ENCODE measurements around the gene TMEM59L.

The TMEM59L gene

DNA sequence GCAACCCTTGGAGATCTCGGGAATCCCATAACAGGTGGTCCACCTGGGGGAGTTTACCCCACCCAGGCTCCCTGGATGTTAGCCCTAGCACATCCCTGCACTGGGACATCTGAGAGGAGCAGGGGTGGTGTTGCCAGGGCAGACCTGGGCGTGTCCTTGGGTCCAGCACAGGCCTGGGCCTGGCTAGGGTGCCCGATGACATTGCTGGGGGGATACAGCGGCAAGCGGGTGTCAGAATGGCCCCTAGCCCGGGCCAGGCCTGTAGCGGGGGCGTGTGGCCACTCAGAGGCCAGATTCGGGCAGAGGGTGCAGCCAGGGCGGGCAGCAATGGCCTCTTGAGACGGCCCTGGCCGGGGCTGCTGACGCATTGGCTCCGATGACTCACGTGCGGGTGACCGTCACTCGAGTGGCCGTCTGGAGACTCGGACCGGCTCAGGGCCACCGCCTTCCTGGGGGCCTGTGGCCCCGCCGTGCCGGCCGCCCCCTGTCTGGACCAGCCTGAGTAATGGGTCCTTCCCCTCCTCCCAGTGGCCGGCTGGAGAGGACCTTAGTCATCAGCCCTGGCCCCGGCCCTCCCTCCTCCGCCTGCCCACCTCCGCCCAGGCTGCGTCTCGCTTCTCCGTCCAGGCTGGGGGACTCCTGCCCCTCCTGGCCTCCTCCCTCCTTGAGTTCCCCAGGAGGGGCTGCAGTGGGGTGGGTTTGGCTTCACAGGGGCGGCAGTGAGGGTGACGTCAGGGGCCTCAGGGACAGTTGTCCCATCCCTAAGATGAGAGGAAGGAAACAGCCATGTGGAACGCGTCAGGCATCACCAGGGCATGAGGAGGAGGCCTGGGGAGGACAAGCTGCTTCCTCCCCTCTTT lies 47.6 kb downstream of the TMEM59L start:
- H3K27ac ChIP-seq (ENCODE audit: extremely low read depth, low read depth, low read length) = no peak overlapping the region
- no peaks in the 10 kb centered on the region; a peak in 1 of 3 replicates for H3K36me3 ChIP-seq (ENCODE audit: control insufficient read depth in 2 of 2, insufficient read depth in 1 of 2, low read length in 2 of 2)
- H3K9me3 ChIP-seq (ENCODE audit: control insufficient read depth, insufficient read depth, low read depth, low read length) = no peaks in the 10 kb centered on the region
- TF ChIP-seq GLIS2 (tag by site-specific recombination; IDR thresholded peaks at IDR 0.05) (peak; percentile 22; the same call in 1 of the 2 replicates), EGR2 (tag by site-specific recombination; IDR thresholded peaks at IDR 0.05; ENCODE audit: low read depth) (peak; percentile 69; the same call in 1 of the 2 replicates), ZFHX2 (tag by site-specific recombination; conservative IDR thresholded peaks at IDR 0.05) (peak; percentile 50), ZNF169 (tag by site-specific recombination; IDR thresholded peaks at IDR 0.05) (no peak)
- TF ChIP-seq, protein P1, sequence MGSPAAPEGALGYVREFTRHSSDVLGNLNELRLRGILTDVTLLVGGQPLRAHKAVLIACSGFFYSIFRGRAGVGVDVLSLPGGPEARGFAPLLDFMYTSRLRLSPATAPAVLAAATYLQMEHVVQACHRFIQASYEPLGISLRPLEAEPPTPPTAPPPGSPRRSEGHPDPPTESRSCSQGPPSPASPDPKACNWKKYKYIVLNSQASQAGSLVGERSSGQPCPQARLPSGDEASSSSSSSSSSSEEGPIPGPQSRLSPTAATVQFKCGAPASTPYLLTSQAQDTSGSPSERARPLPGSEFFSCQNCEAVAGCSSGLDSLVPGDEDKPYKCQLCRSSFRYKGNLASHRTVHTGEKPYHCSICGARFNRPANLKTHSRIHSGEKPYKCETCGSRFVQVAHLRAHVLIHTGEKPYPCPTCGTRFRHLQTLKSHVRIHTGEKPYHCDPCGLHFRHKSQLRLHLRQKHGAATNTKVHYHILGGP (tag by site-specific recombination; IDR thresholded peaks at IDR 0.05) = no peak
- H3K4me1 ChIP-seq (ENCODE audit: control insufficient read depth, insufficient read depth, low read length) = no peaks in the 10 kb centered on the region
- POLR2A ChIA-PET = interaction anchor here (1.5 kb wide), 1 partner anchor 67 kb away, joined by 3 read pairs; no protein-coding TSS in a partner anchor
- H3K4me3 ChIP-seq (ENCODE audit: low read depth, low read length) = no peak overlapping the region
- CTCF ChIA-PET = interaction anchor here (0.6 kb wide), 1 partner anchor 192 kb away, joined by 3 read pairs; no protein-coding TSS in a partner anchor

DNA sequence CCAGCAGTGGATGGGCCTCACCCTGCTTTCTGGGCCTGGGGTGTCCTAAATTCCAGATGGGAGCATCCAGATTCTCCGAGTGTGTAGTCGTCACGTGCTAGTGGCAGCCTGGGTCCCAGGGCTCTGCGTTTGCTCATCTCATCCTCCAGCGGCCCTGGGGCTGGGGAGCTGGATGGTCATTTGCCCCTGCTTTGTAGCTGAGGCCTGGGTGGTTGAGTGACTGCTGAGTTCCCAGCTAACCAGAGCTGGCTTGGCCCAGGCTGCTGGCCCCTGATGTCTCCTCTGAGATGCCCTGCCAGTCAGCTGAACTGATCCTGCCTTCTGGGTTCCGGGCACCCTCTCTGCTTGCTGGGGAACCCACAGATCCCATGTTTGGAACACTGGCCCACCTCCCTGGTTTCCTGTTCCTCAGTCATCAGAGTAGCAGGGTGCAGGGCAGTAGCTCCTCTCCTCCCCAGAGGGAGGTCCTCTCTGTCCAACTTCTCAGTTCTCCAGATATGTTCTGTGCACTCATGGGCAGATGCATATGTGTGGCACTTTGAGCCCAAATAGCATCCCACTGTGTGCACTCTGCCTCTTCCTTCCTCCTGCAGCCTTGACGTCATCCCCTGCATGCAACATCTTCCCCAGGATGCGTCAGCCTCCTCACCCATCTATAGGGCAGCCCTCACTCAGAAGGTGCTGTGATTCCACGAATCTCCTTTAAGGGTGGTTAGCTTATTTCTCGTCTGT lies 48.4 kb downstream of the TMEM59L start:
- Histone ChIP-seq H3K36me3 (ENCODE audit: control insufficient read depth in 2 of 2, insufficient read depth in 1 of 2, low read length in 2 of 2) (no peaks in the 10 kb centered on the region; a peak in 1 of 3 replicates), H3K4me1 (ENCODE audit: control insufficient read depth, insufficient read depth, low read length) (no peaks in the 10 kb centered on the region), H3K9me3 (ENCODE audit: control insufficient read depth, insufficient read depth, low read depth, low read length) (no peaks in the 10 kb centered on the region), H3K27ac (ENCODE audit: extremely low read depth, low read depth, low read length) (no peak overlapping the region), H3K4me3 (ENCODE audit: low read depth, low read length) (no peak overlapping the region)
- TF ChIP-seq ZBTB20 (tag by site-specific recombination; IDR thresholded peaks at IDR 0.05) (0 out of 2 replicates have a peak, but pooled peaks have one; percentile 23), ZNF549 (tag by site-specific recombination; IDR thresholded peaks at IDR 0.05) (no peak), KLF1 (tag by site-specific recombination; IDR thresholded peaks at IDR 0.05) (no peak), ZNF473 (tag by site-specific recombination; IDR thresholded peaks at IDR 0.05) (no peak)
- ChIA-PET CTCF (interaction anchor here (0.6 kb wide), 1 partner anchor 193 kb away, joined by 3 read pairs; no protein-coding TSS in a partner anchor), POLR2A (interaction anchor here (0.5 to 1.5 kb wide), 2 partner anchors 68 to 90 kb away, joined by 3 to 4 read pairs; partner anchors contain the start of gene UBA52)

DNA sequence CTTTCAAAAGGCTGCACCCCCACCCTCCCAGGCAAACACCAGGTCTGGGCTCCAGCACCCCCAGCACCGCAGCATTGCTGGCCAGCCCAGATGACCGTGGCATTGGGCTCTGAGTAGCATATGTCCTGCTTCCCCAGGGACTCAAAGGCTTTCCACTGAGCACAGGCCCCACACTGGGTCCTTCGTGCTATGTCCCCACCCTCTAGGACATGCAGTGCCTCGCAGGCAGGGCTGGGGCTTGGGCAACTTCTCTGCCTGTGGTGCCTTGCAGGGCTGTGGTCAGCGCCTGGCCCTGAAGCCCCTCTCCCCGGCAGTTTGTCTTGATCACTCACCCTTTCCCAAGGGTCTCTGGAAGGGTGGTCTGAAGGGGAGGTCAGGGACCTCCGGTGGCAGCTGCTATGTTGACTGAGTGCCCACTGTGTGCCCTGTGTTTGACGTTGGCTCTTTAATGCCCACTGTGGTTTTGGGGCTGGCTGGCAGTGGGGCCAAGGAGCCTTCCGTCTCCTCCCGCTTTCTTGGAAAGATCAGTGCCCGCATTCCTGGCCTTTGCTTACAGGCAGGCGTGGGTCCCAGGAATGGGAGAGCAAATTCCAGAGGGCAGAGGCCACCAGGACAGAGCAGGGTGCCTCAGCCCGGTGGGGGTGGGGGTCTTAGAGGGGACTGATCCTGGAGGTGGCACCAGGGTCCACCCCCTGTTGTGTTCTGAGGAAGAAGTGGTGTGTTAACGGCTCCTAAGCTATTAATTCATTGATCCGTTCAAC lies 50.5 kb downstream of the TMEM59L start:
- H3K36me3 ChIP-seq (ENCODE audit: control insufficient read depth in 2 of 2, insufficient read depth in 1 of 2, low read length in 2 of 2) = peaks cover 0 to 9% of the 10 kb centered on the region in 2 experiments; a peak in 2 of 3 replicates
- no peaks in the 10 kb centered on the region for H3K4me1 ChIP-seq (ENCODE audit: control insufficient read depth, insufficient read depth, low read length)
- H3K27ac ChIP-seq (ENCODE audit: extremely low read depth, low read depth, low read length) = no peak overlapping the region
- no peaks in the 10 kb centered on the region for H3K9me3 ChIP-seq (ENCODE audit: control insufficient read depth, insufficient read depth, low read depth, low read length)
- TF ChIP-seq ZNF530 (tag by site-specific recombination; IDR thresholded peaks at IDR 0.05; ENCODE audit: low read depth) = no peak
- TF ChIP-seq ZNF121 (tag by site-specific recombination; IDR thresholded peaks at IDR 0.05) = no peak
- TF ChIP-seq ZNF37A (tag by site-specific recombination; IDR thresholded peaks at IDR 0.05) = no peak
- TF ChIP-seq, protein P2, sequence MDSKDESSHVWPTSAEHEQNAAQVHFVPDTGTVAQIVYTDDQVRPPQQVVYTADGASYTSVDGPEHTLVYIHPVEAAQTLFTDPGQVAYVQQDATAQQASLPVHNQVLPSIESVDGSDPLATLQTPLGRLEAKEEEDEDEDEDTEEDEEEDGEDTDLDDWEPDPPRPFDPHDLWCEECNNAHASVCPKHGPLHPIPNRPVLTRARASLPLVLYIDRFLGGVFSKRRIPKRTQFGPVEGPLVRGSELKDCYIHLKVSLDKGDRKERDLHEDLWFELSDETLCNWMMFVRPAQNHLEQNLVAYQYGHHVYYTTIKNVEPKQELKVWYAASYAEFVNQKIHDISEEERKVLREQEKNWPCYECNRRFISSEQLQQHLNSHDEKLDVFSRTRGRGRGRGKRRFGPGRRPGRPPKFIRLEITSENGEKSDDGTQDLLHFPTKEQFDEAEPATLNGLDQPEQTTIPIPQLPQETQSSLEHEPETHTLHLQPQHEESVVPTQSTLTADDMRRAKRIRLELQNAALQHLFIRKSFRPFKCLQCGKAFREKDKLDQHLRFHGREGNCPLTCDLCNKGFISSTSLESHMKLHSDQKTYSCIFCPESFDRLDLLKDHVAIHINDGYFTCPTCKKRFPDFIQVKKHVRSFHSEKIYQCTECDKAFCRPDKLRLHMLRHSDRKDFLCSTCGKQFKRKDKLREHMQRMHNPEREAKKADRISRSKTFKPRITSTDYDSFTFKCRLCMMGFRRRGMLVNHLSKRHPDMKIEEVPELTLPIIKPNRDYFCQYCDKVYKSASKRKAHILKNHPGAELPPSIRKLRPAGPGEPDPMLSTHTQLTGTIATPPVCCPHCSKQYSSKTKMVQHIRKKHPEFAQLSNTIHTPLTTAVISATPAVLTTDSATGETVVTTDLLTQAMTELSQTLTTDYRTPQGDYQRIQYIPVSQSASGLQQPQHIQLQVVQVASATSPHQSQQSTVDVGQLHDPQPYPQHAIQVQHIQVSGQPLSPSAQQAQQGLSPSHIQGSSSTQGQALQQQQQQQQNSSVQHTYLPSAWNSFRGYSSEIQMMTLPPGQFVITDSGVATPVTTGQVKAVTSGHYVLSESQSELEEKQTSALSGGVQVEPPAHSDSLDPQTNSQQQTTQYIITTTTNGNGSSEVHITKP (tag by site-specific recombination; IDR thresholded peaks at IDR 0.05) = no peak
- no peak for TF ChIP-seq ZNF202 (tag by site-specific recombination; IDR thresholded peaks at IDR 0.05; ENCODE audit: borderline replicate concordance)
- ChIA-PET POLR2A (interaction anchor here (0.6 kb wide), 1 partner anchor 193 kb away, joined by 3 read pairs; no protein-coding TSS in a partner anchor), CTCF (no interaction called here)
- no peak overlapping the region for H3K4me3 ChIP-seq (ENCODE audit: low read depth, low read length)
